OCI-LY7 (cell line): ENCODE measurements around the gene CRELD1. TPM values are rescaled to one million over a fixed set of nuclear protein-coding genes. Genes with fewer than 3 reads are reported as not detected.

Source experiments
- BruUV-seq: library from RNA; stranded (reverse); fragments of 400-500 nt; replicated peaks from 2 replicates; lab custom pipeline; 2021; lab: Mats Ljungman, UMichigan
- CTCF ChIA-PET: fragments of 300-600 bp; sonication (Branson Sonifier 250); formaldehyde crosslinking; loops from one replicate; lab custom pipeline; 2022; ENCODE audit warnings: antibody characterized with exemption; ENCODE audit not compliant: unreplicated experiment; lab: Charles Lee
- POLR2A ChIA-PET: fragments of 300-600 bp; sonication (Branson Sonifier 250); formaldehyde crosslinking; loops from one replicate; lab custom pipeline; 2022; ENCODE audit warnings: antibody characterized with exemption; lab: Charles Lee
- DNase-seq: peaks from one replicate; pipeline ENCODE4 v3.0.0-alpha.2; 2015; ENCODE audit warnings: low spot score
- H2AFZ ChIP-seq: fragments of 200-600 bp; sonication (generic), shearing (Covaris generic); 2 replicates; pipeline ENCODE4 v1.6.1; 2014; ENCODE audit warnings: mild to moderate bottlenecking, antibody characterized with exemption, low read length, moderate library complexity
- H3K27ac ChIP-seq: fragments of 200-600 bp; sonication (generic); 2 replicates; pipeline ENCODE4 v1.5.1; 2014; ENCODE audit warnings: mixed run types, low read depth, mild to moderate bottlenecking, moderate library complexity, low read length, inconsistent platforms; ENCODE audit not compliant: poor library complexity, severe bottlenecking
- H3K36me3 ChIP-seq: fragments of 200-600 bp; sonication (generic); 2 replicates; pipeline ENCODE4 v1.6.1; 2014; ENCODE audit warnings: mild to moderate bottlenecking, antibody characterized with exemption, low read length, moderate library complexity, mixed read lengths; ENCODE audit not compliant: insufficient read depth
- H3K4me1 ChIP-seq: fragments of 200-600 bp; sonication (generic); 2 replicates; pipeline ENCODE4 v1.5.1; 2014; ENCODE audit warnings: mild to moderate bottlenecking, low read length; ENCODE audit not compliant: insufficient read depth, poor library complexity, severe bottlenecking
- H3K4me2 ChIP-seq: fragments of 200-600 bp; sonication (generic); 2 replicates; pipeline ENCODE4 v1.6.1; 2014; ENCODE audit warnings: mild to moderate bottlenecking, low read length
- H3K4me3 ChIP-seq: fragments of 200-600 bp; sonication (generic); 2 replicates; pipeline ENCODE4 v1.5.1; 2014; ENCODE audit warnings: mild to moderate bottlenecking, low read depth, low read length; ENCODE audit not compliant: poor library complexity, severe bottlenecking
- H3K79me2 ChIP-seq: fragments of 200-600 bp; sonication (generic); 2 replicates; pipeline ENCODE4 v1.6.1; 2016; ENCODE audit warnings: low read depth, mild to moderate bottlenecking, low read length, moderate library complexity, mixed read lengths; ENCODE audit not compliant: insufficient read depth
- H3K9me2 ChIP-seq: fragments of 200-600 bp; sonication (generic); 2 replicates; pipeline ENCODE4 v1.6.1; 2016; ENCODE audit warnings: mild to moderate bottlenecking, low read length, mixed read lengths; ENCODE audit not compliant: insufficient read depth
- H3K9me3 ChIP-seq: fragments of 200-600 bp; sonication (generic); 2 replicates; pipeline ENCODE4 v1.6.1; 2014; ENCODE audit warnings: mild to moderate bottlenecking, mixed run types, low read length, mixed read lengths
- H4K20me1 ChIP-seq: fragments of 200-600 bp; sonication (generic); 2 replicates; pipeline ENCODE4 v1.6.1; 2014; ENCODE audit warnings: mild to moderate bottlenecking, antibody characterized with exemption, low read length, moderate library complexity, mixed read lengths; ENCODE audit not compliant: insufficient read depth
- EZH2phosphoT487 ChIP-seq: fragments of 200-600 bp; sonication (generic); IDR thresholded peaks from 2 replicates; pipeline ENCODE4 v1.6.1; 2018; ENCODE audit warnings: low read depth, borderline replicate concordance, mild to moderate bottlenecking, mixed run types, antibody characterized with exemption, low read length, moderate library complexity, mixed read lengths
- intact Hi-C: fragments of 100-400 bp; cut with micrococcal nuclease; formaldehyde crosslinking; loops from one replicate; pipeline ENCODE4 v1.10.0; 2022; ENCODE audit not compliant: unreplicated experiment
- total RNA-seq, 2 experiments: library from RNA; depleted of rRNA in 1 of 2; stranded (reverse); fragments of >200 nt in 1 of 2; shearing (Covaris generic) in 1 of 2; gene quantifications; 2 replicates each; pipeline ENCODE4 v1.2.3, GENCODE V29; 2014 to 2022
- TF ChIP-seq, protein P1 (sequence below): fragments of 200-600 bp; sonication (generic); conservative IDR thresholded peaks from 2 replicates; pipeline ENCODE4 v1.5.1; 2014; ENCODE audit warnings: mild to moderate bottlenecking, antibody characterized with exemption, low read length, moderate library complexity, mixed read lengths

Gene CRELD1
- total RNA-seq, 2 experiments from 2014 or later = 20.9 to 23.4 TPM

DNA sequence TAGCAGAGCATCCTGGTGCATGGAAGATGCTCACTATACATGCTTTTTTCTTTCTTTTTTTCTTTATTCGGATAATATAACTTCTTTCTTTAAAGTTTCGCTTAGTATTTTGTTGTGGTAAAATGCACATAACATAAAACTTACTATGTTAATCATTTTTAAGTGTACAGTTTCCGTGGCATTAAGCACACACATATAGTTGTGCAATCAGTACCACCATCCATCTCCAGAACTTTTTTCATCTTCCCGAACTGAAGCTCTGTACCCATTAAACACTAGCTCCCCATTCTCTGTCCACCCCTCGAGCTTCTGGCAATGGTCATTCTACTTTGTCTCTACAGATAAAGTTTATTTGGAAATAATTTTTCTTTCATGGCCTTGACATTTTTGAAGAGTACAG lies 44.2 kb upstream of the CRELD1 start:
- Histone ChIP-seq H3K36me3 (peaks cover 26% of the 10 kb centered on the region), H3K4me3 (no peak overlapping the region), H3K79me2 (peaks cover 32% of the 10 kb centered on the region), H3K27ac (no peak overlapping the region), H3K4me2 (peak overlapping the region; percentile 67; the same call in 1 of the 2 replicates), H3K9me3 (no peaks in the 10 kb centered on the region), H4K20me1 (no peaks in the 10 kb centered on the region), H3K9me2 (no peaks in the 10 kb centered on the region), H2AFZ (peak overlapping the region; percentile 92; the same call in 1 of the 2 replicates), H3K4me1 (peaks cover 11% of the 10 kb centered on the region)
- no peak for TF ChIP-seq EZH2phosphoT487
- TF ChIP-seq, protein P1, sequence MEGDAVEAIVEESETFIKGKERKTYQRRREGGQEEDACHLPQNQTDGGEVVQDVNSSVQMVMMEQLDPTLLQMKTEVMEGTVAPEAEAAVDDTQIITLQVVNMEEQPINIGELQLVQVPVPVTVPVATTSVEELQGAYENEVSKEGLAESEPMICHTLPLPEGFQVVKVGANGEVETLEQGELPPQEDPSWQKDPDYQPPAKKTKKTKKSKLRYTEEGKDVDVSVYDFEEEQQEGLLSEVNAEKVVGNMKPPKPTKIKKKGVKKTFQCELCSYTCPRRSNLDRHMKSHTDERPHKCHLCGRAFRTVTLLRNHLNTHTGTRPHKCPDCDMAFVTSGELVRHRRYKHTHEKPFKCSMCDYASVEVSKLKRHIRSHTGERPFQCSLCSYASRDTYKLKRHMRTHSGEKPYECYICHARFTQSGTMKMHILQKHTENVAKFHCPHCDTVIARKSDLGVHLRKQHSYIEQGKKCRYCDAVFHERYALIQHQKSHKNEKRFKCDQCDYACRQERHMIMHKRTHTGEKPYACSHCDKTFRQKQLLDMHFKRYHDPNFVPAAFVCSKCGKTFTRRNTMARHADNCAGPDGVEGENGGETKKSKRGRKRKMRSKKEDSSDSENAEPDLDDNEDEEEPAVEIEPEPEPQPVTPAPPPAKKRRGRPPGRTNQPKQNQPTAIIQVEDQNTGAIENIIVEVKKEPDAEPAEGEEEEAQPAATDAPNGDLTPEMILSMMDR = no peak
- intact Hi-C loops = no loop called here
- no peak for DNase-seq
- CTCF ChIA-PET = no interaction called here
- BruUV-seq = no TSS peak
- POLR2A ChIA-PET = interaction anchor here (0.9 to 3.2 kb wide), 3 partner anchors 10 to 433 kb away, joined by 3 to 17 read pairs (median 4); partner anchors contain the start of gene CIDEC

DNA sequence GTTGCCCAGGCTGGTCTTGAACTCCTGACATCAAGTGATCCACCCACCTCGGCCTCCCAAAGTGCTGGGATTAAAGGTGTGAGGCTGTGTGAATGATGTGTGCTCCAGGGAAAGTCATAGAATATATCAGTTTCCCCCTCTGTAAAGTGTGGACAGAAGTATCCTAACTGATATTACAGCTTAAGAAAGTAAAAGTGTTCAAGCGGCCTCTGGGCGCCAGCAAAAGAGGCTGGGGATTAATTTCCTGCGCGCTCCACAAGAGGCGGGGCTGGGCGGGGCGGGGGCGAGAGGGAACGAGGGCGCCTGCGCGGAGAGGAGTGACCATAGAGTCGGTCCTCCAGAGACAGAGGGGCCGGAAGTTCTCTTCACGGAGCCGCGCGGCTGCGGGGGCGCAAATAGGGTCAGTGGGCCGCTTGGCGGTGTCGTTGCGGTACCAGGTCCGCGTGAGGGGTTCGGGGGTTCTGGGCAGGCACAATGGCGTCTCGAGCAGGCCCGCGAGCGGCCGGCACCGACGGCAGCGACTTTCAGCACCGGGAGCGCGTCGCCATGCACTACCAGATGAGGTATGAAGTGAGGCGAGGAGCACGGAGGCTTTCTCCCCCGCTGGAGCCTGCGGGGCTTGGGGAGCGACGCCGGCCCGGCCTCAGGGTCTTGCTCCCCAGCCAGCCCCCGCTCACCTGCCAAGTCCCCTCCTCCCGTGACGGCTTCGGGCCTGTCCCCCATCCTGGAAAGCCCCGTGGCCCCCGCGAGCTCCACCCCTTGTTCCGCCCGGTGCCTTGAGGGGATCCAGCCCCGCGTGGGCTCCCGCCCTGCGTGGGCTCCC lies 43.2 kb upstream of the CRELD1 start, which contains the start of gene JAGN1:
JAGN1 (plus strand) TSS at position 362 of the 823 bp plus-strand sequence; CDS start at position 475, 113 bp downstream.
- H2AFZ ChIP-seq = peak within 1 kb of the TSS; percentile 92
- H3K9me3 ChIP-seq = no peaks in the 10 kb centered on the region
- H3K79me2 ChIP-seq = peaks cover 37% of the 10 kb centered on the region
- H3K36me3 ChIP-seq = peaks cover 32% of the 10 kb centered on the region
- H3K4me3 ChIP-seq = peak within 1 kb of the TSS; percentile 95
- ChIA-PET POLR2A (interaction anchor here (0.6 to 3.2 kb wide), 10 partner anchors 11 to 432 kb away, joined by 3 to 17 read pairs (median 3); partner anchors contain the start of genes ARPC4, CIDEC and SEC13), CTCF (no interaction called here)
- no peaks in the 10 kb centered on the region for H4K20me1 ChIP-seq
- peak; percentile 92 for DNase-seq
- BruUV-seq = no TSS peak
- intact Hi-C loops = loop anchor here (2.0 kb wide), 1 partner anchor 40 kb away; no protein-coding TSS in a partner anchor
- TF ChIP-seq, protein P1 = peak; percentile 23; the same call in 1 of the 2 replicates
- TF ChIP-seq EZH2phosphoT487 = no peak
- peak within 1 kb of the TSS; percentile 67 for H3K4me2 ChIP-seq
- H3K4me1 ChIP-seq = peaks cover 11% of the 10 kb centered on the region
- H3K27ac ChIP-seq = peak within 1 kb of the TSS; percentile 60
- H3K9me2 ChIP-seq = no peaks in the 10 kb centered on the region
